ENCODE measurements around the gene MKI67. TPM values are rescaled to one million over a fixed set of nuclear protein-coding genes. Genes with fewer than 3 reads are reported as not detected.
A peak's percentile ranks its signal among the peaks of the same experiment; 100 is the strongest.

MKI67 gene
- polyA plus RNA-seq, 1 donor (not counting 4 experiments of a cell fraction or from before 2014, with no cell fraction given) = 10.4 TPM

- peak; percentile 89 for DNase-seq (ENCODE audit: low read depth, low spot score)
- H3K27ac ChIP-seq (ENCODE audit: control insufficient read depth, insufficient read depth, low read length) = peak overlapping the region; percentile 97
These were observed 78.0 kb downstream of the MKI67 start for GRCh38 chr10:128047991-128048818.

GRCh38 chr10:128047351-128047750 is 78.9 kb downstream of the MKI67 start:
- peak overlapping the region; percentile 96 for H3K4me2 ChIP-seq (ENCODE audit: control insufficient read depth, extremely low read depth, insufficient read depth, low read depth, low read length)
- peaks cover 31% of the 10 kb centered on the region for H3K4me1 ChIP-seq (ENCODE audit: control insufficient read depth, extremely low read depth, insufficient read depth, low read length)
- no peaks in the 10 kb centered on the region for H3K9me3 ChIP-seq (ENCODE audit: control insufficient read depth, low read depth, low read length)
- H3K36me3 ChIP-seq (ENCODE audit: control insufficient read depth in 2 of 2, extremely low read depth in 1 of 2, insufficient read depth in 2 of 2, low read length in 2 of 2) = peaks cover 9 to 24% of the 10 kb centered on the region in 2 experiments
- dilution Hi-C loops (cut with MboI; ENCODE audit: extremely low pct_ligation_motif_present, low sequenced_read_pairs) = no loop called here
- peak; percentile 82 for FAIRE-seq
- peaks cover 2% of the 10 kb centered on the region for H3K9me1 ChIP-seq (ENCODE audit: control insufficient read depth, extremely low read depth, insufficient read depth, low read length)
- H3K27ac ChIP-seq (ENCODE audit: control insufficient read depth, insufficient read depth, low read length) = peak overlapping the region; percentile 97
- H2AFZ ChIP-seq (ENCODE audit: control insufficient read depth, low read length) = peak overlapping the region; percentile 58
- TF ChIP-seq EZH2 (IDR thresholded peaks at IDR 0.05; ENCODE audit: low read length) (no peak), CTCF (optimal IDR thresholded peaks at IDR 0.05 in 1 of 3, IDR thresholded peaks at IDR 0.05 in 1 of 3, conservative IDR thresholded peaks at IDR 0.05 in 1 of 3; ENCODE audit: extremely low read depth in 1 of 3, insufficient read depth in 2 of 3, low read length in 3 of 3) (peak in 1 of 3 experiments; percentile 25)
- no peaks in the 10 kb centered on the region for H3K27me3 ChIP-seq (ENCODE audit: control insufficient read depth, extremely low read depth, insufficient read depth, low read length)
- H4K20me1 ChIP-seq (ENCODE audit: control insufficient read depth, extremely low read depth, insufficient read depth, low read length) = no peaks in the 10 kb centered on the region
- peaks cover 34% of the 10 kb centered on the region for H3K79me2 ChIP-seq (ENCODE audit: control insufficient read depth, insufficient read depth, low read length)
- DNase-seq (ENCODE audit: low read depth, low spot score) = peak; percentile 87
- H3K9ac ChIP-seq (ENCODE audit: control insufficient read depth, extremely low read depth, insufficient read depth, low read length) = peak overlapping the region; percentile 95
- H3K4me3 ChIP-seq (ENCODE audit: control insufficient read depth in 2 of 3, extremely low read depth in 1 of 3, insufficient read depth in 2 of 3, low read depth in 1 of 3, low read length in 3 of 3) = peak overlapping the region; percentile 62 to 96 (median 94)

More at GRCh38 chr10:128047991-128048818, 78.0 kb downstream of the MKI67 start:
- FAIRE-seq = peak; percentile 95
- Histone ChIP-seq H3K36me3 (ENCODE audit: control insufficient read depth in 2 of 2, extremely low read depth in 1 of 2, insufficient read depth in 2 of 2, low read length in 2 of 2) (peaks cover 15 to 28% of the 10 kb centered on the region in 2 experiments), H3K79me2 (ENCODE audit: control insufficient read depth, insufficient read depth, low read length) (peaks cover 40% of the 10 kb centered on the region), H3K4me1 (ENCODE audit: control insufficient read depth, extremely low read depth, insufficient read depth, low read length) (peaks cover 31% of the 10 kb centered on the region), H3K9me1 (ENCODE audit: control insufficient read depth, extremely low read depth, insufficient read depth, low read length) (peaks cover 3% of the 10 kb centered on the region), H2AFZ (ENCODE audit: control insufficient read depth, low read length) (peak overlapping the region; percentile 73), H3K4me2 (ENCODE audit: control insufficient read depth, extremely low read depth, insufficient read depth, low read depth, low read length) (peak overlapping the region; percentile 96), H4K20me1 (ENCODE audit: control insufficient read depth, extremely low read depth, insufficient read depth, low read length) (no peaks in the 10 kb centered on the region), H3K27me3 (ENCODE audit: control insufficient read depth, extremely low read depth, insufficient read depth, low read length) (no peaks in the 10 kb centered on the region), H3K9me3 (ENCODE audit: control insufficient read depth, low read depth, low read length) (no peaks in the 10 kb centered on the region), H3K9ac (ENCODE audit: control insufficient read depth, extremely low read depth, insufficient read depth, low read length) (peak overlapping the region; percentile 95), H3K4me3 (ENCODE audit: control insufficient read depth in 2 of 3, extremely low read depth in 1 of 3, insufficient read depth in 2 of 3, low read depth in 1 of 3, low read length in 3 of 3) (peak overlapping the region; percentile 62 to 96 (median 94))
- TF ChIP-seq CTCF (optimal IDR thresholded peaks at IDR 0.05 in 1 of 3, IDR thresholded peaks at IDR 0.05 in 1 of 3, conservative IDR thresholded peaks at IDR 0.05 in 1 of 3; ENCODE audit: extremely low read depth in 1 of 3, insufficient read depth in 2 of 3, low read length in 3 of 3) = no peak
- dilution Hi-C loops (cut with MboI; ENCODE audit: extremely low pct_ligation_motif_present, low sequenced_read_pairs) = no loop called here
